Activated CD8-positive, alpha-beta T cell treated with anti-CD3 and anti-CD28 coated beads for 36 hours (primary cell): ENCODE data around the gene NUDT17. TPM values are rescaled to one million over a fixed set of nuclear protein-coding genes. Genes with fewer than 3 reads are reported as not detected.

ENCODE experiments used
- ATAC-seq: fragments of 200-7000 bp; cut with Tn5 transposase; one replicate; pipeline ENCODE4 v1.10.0; 2021; ENCODE audit warnings: mild to moderate bottlenecking, moderate library complexity
- CTCF ChIA-PET: fragments of 350-600 bp; sonication (Branson Sonifier 250); formaldehyde crosslinking; loops from one replicate; lab custom pipeline; 2021; ENCODE audit warnings: antibody characterized with exemption; lab: Charles Lee
- POLR2A ChIA-PET: fragments of 350-600 bp; sonication (Branson Sonifier 250); formaldehyde crosslinking; loops from one replicate; lab custom pipeline; 2021; ENCODE audit warnings: antibody characterized with exemption; lab: Charles Lee
- DNase-seq: peaks from one replicate; pipeline ENCODE4 v3.0.0-alpha.2; 2020
- H3K27ac Mint-ChIP-seq: one replicate; pipeline ENCODE4 v1.8.0; 2021; ENCODE audit warnings: mild to moderate bottlenecking, mixed read lengths
- H3K27me3 Mint-ChIP-seq: one replicate; pipeline ENCODE4 v1.8.0; 2021; ENCODE audit warnings: mixed read lengths
- H3K36me3 Mint-ChIP-seq: one replicate; pipeline ENCODE4 v1.8.0; 2021; ENCODE audit warnings: low read depth, mixed read lengths
- H3K4me1 Mint-ChIP-seq: one replicate; pipeline ENCODE4 v1.8.0; 2021; ENCODE audit warnings: low read depth, mixed read lengths
- H3K4me3 Mint-ChIP-seq: one replicate; pipeline ENCODE4 v1.8.0; 2021; ENCODE audit warnings: mild to moderate bottlenecking, moderate library complexity, mixed read lengths
- H3K9me3 Mint-ChIP-seq: one replicate; pipeline ENCODE4 v1.8.0; 2021; ENCODE audit warnings: mixed read lengths
- CTCF ChIP-seq: fragments of 200-600 bp; IDR thresholded peaks from one replicate; pipeline ENCODE4 v1.8.0; 2022; ENCODE audit warnings: antibody characterized with exemption, mild to moderate bottlenecking
- intact Hi-C: fragments of 100-400 bp; cut with micrococcal nuclease; formaldehyde crosslinking; loops from one replicate; pipeline ENCODE4 v1.10.0; 2022
- total RNA-seq, 2 experiments: library from RNA; stranded (reverse); gene quantifications; one replicate each; pipeline ENCODE4 v1.2.3, GENCODE V29; 2021

Gene NUDT17
- total RNA-seq, 2 experiments from 2014 or later: 3.0 to 3.3 TPM

GRCh38 chr1:145846201-145846612, 777 bp downstream of the NUDT17 start:
- no peak overlapping the region for H3K27ac Mint-ChIP-seq
- peak; percentile 51 for ATAC-seq
- peaks cover 9% of the 10 kb centered on the region for H3K36me3 Mint-ChIP-seq
- peak; percentile 44 for TF ChIP-seq CTCF
- no peak overlapping the region for H3K4me3 Mint-ChIP-seq
- H3K9me3 Mint-ChIP-seq: no peaks in the 10 kb centered on the region
- H3K27me3 Mint-ChIP-seq: no peaks in the 10 kb centered on the region
- peak; percentile 48 for DNase-seq
- intact Hi-C loops: loop anchor here (5.0 to 10.0 kb wide), 2 partner anchors 69 to 166 kb away; partner anchors contain the start of genes ITGA10 and PEX11B
- POLR2A ChIA-PET: interaction anchor here (0.6 to 3.3 kb wide), 15 partner anchors 10 to 205 kb away, joined by 3 to 25 read pairs (median 3); partner anchors contain the start of genes PEX11B, PIAS3 and RBM8A
- CTCF ChIA-PET: interaction anchor here (0.9 to 9.2 kb wide), 31 partner anchors 9 to 179 kb away, joined by 3 to 231 read pairs (median 8); partner anchors contain the start of genes ANKRD35, HJV, ITGA10 and PIAS3
- peaks cover 13% of the 10 kb centered on the region for H3K4me1 Mint-ChIP-seq

- ATAC-seq: no peak
- intact Hi-C loops: loop anchor here (5.0 to 10.0 kb wide), 2 partner anchors 67 to 164 kb away; partner anchors contain the start of genes ITGA10 and PEX11B
- H3K27ac Mint-ChIP-seq: no peak overlapping the region
Measured at GRCh38 chr1:145847827-145848226, 2.4 kb downstream of the NUDT17 start.

GRCh38 chr1:145849356-145850160, 4.1 kb downstream of the NUDT17 start:
- ATAC-seq (no peak), DNase-seq (no peak)
- peaks cover 11% of the 10 kb centered on the region for H3K36me3 Mint-ChIP-seq
- ChIA-PET POLR2A (interaction anchor here (0.9 to 3.2 kb wide), 4 partner anchors 10 to 40 kb away, joined by 3 to 13 read pairs (median 4); partner anchors contain the start of gene PIAS3), CTCF (interaction anchor here (0.7 to 9.2 kb wide), 14 partner anchors 8 to 183 kb away, joined by 3 to 231 read pairs (median 6); partner anchors contain the start of genes ANKRD35, ITGA10 and PIAS3)
- intact Hi-C loops: loop anchor here (5.0 to 10.0 kb wide), 2 partner anchors 65 to 163 kb away; partner anchors contain the start of genes ITGA10 and PEX11B
- no peak overlapping the region for H3K27ac Mint-ChIP-seq
- TF ChIP-seq CTCF: peak; percentile 58
- peaks cover 13% of the 10 kb centered on the region for H3K4me1 Mint-ChIP-seq
- H3K27me3 Mint-ChIP-seq: no peaks in the 10 kb centered on the region
- no peaks in the 10 kb centered on the region for H3K9me3 Mint-ChIP-seq
- no peak overlapping the region for H3K4me3 Mint-ChIP-seq

More at GRCh38 chr1:145847827-145848226, 2.4 kb downstream of the NUDT17 start:
- no peaks in the 10 kb centered on the region for H3K27me3 Mint-ChIP-seq
- DNase-seq: peak; percentile 43
- H3K4me3 Mint-ChIP-seq: no peak overlapping the region
- peaks cover 13% of the 10 kb centered on the region for H3K4me1 Mint-ChIP-seq
- H3K36me3 Mint-ChIP-seq: peaks cover 8% of the 10 kb centered on the region
- ChIA-PET POLR2A (interaction anchor here (0.9 to 3.2 kb wide), 11 partner anchors 10 to 190 kb away, joined by 3 to 13 read pairs (median 4); partner anchors contain the start of genes PIAS3, POLR3C, RBM8A and RNF115), CTCF (interaction anchor here (1.3 to 9.2 kb wide), 8 partner anchors 13 to 163 kb away, joined by 4 to 231 read pairs (median 80); partner anchors contain the start of genes ANKRD35, ITGA10 and PIAS3)
- no peak for TF ChIP-seq CTCF
- no peaks in the 10 kb centered on the region for H3K9me3 Mint-ChIP-seq

GRCh38 chr1:145855426-145855948, 10.1 kb downstream of the NUDT17 start:
- H3K4me1 Mint-ChIP-seq: peaks cover 14% of the 10 kb centered on the region
- CTCF ChIA-PET: interaction anchor here (0.8 to 12.1 kb wide), 3 partner anchors 9 to 114 kb away, joined by 3 to 231 read pairs (median 8); partner anchors contain the start of genes ITGA10 and NUDT17
- intact Hi-C loops: no loop called here
- H3K36me3 Mint-ChIP-seq: peaks cover 12% of the 10 kb centered on the region
- H3K27me3 Mint-ChIP-seq: no peaks in the 10 kb centered on the region
- no peak for TF ChIP-seq CTCF
- no peak for ATAC-seq
- DNase-seq: no peak
- POLR2A ChIA-PET: no interaction called here
- H3K27ac Mint-ChIP-seq: no peak overlapping the region
- H3K9me3 Mint-ChIP-seq: no peaks in the 10 kb centered on the region
- H3K4me3 Mint-ChIP-seq: no peak overlapping the region
